HepG2 (cell line): ENCODE data around the gene IKZF4. TPM values are rescaled to one million over a fixed set of nuclear protein-coding genes. Genes with fewer than 3 reads are reported as not detected.
A peak's percentile ranks its signal among the peaks of the same experiment; 100 is the strongest.

Experiments used
- CC2D1A ChIP-seq: sonication (generic); formaldehyde crosslinking; IDR thresholded peaks from 2 replicates; pipeline ENCODE4 v1.8.1; 2023; ENCODE audit warnings: mild to moderate bottlenecking, missing genetic modification reagents
- CHCHD3 ChIP-seq: sonication (generic); formaldehyde crosslinking; IDR thresholded peaks from 2 replicates; pipeline ENCODE4 v1.8.0; 2022; ENCODE audit warnings: mild to moderate bottlenecking, missing genetic modification reagents, moderate library complexity
- CREM ChIP-seq, 2 experiments: sonication (generic) in 1 of 2; formaldehyde crosslinking in 1 of 2; IDR thresholded peaks; 2 replicates each; pipeline versions ENCODE4 v1.4.0 to v1.6.1; 2016 to 2020; ENCODE audit warnings: antibody characterized with exemption in 1 of 2, mild to moderate bottlenecking in 1 of 2, missing genetic modification reagents in 1 of 2
- ETV6 ChIP-seq: sonication (generic); formaldehyde crosslinking; conservative IDR thresholded peaks from 2 replicates; pipeline ENCODE4 v1.4.0; 2020; ENCODE audit warnings: missing genetic modification reagents
- GMEB2 ChIP-seq: IDR thresholded peaks from 2 replicates; pipeline ENCODE4 v1.6.1; 2016; ENCODE audit warnings: missing biosample characterization, missing genetic modification reagents, low read depth
- HDAC1 ChIP-seq: sonication (generic); formaldehyde crosslinking; IDR thresholded peaks from 2 replicates; pipeline ENCODE4 v1.5.1; 2020; ENCODE audit warnings: mild to moderate bottlenecking, missing genetic modification reagents
- HIVEP1 ChIP-seq: sonication (generic); formaldehyde crosslinking; IDR thresholded peaks from 2 replicates; pipeline ENCODE4 v1.4.0; 2020; ENCODE audit warnings: mild to moderate bottlenecking, missing genetic modification reagents
- HOXD1 ChIP-seq: sonication (generic); formaldehyde crosslinking; IDR thresholded peaks from 2 replicates; pipeline ENCODE4 v1.5.0; 2020; ENCODE audit warnings: missing genetic modification reagents
- KDM4B ChIP-seq: sonication (generic); formaldehyde crosslinking; IDR thresholded peaks from 2 replicates; pipeline ENCODE4 v1.4.0; 2020; ENCODE audit warnings: missing genetic modification reagents
- MYC ChIP-seq: sonication (generic); formaldehyde crosslinking; IDR thresholded peaks from 2 replicates; pipeline ENCODE4 v1.9.0; 2021; ENCODE audit warnings: missing genetic modification reagents, borderline replicate concordance
- MZF1 ChIP-seq: sonication (generic); formaldehyde crosslinking; IDR thresholded peaks from 2 replicates; pipeline ENCODE4 v1.8.1; 2023; ENCODE audit warnings: mild to moderate bottlenecking, missing genetic modification reagents, borderline replicate concordance
- PAWR ChIP-seq: sonication (generic); formaldehyde crosslinking; IDR thresholded peaks from 2 replicates; pipeline ENCODE4 v1.4.0; 2020; ENCODE audit warnings: missing genetic modification reagents, mild to moderate bottlenecking, borderline replicate concordance
- RARG ChIP-seq: sonication (generic); formaldehyde crosslinking; IDR thresholded peaks from 2 replicates; pipeline ENCODE4 v1.4.0; 2020; ENCODE audit warnings: low read depth, mild to moderate bottlenecking, missing genetic modification reagents
- REPIN1 ChIP-seq: sonication (generic); formaldehyde crosslinking; IDR thresholded peaks from 2 replicates; pipeline ENCODE4 v1.8.0; 2022; ENCODE audit warnings: missing genetic modification reagents, low read depth, mild to moderate bottlenecking, borderline replicate concordance
- RXRB ChIP-seq: IDR thresholded peaks from 2 replicates; pipeline ENCODE4 v1.6.1; 2016; ENCODE audit warnings: borderline replicate concordance, missing genetic modification reagents, missing compliant biosample characterization
- SPEN ChIP-seq: sonication (generic); formaldehyde crosslinking; IDR thresholded peaks from 2 replicates; pipeline ENCODE4 v1.5.1; 2020; ENCODE audit warnings: low read depth, mild to moderate bottlenecking, missing genetic modification reagents
- ZC3H4 ChIP-seq: sonication (generic); formaldehyde crosslinking; IDR thresholded peaks from 2 replicates; pipeline ENCODE4 v1.4.0; 2020; ENCODE audit warnings: missing genetic modification reagents, borderline replicate concordance
- ZNF225 ChIP-seq: sonication (generic); formaldehyde crosslinking; IDR thresholded peaks from 2 replicates; pipeline ENCODE4 v1.4.0; 2020; ENCODE audit warnings: mild to moderate bottlenecking, missing genetic modification reagents
- ZNF256 ChIP-seq: sonication (generic); formaldehyde crosslinking; conservative IDR thresholded peaks from 2 replicates; pipeline ENCODE4 v1.4.0; 2020; ENCODE audit warnings: missing genetic modification reagents
- ZNF263 ChIP-seq: sonication (generic); formaldehyde crosslinking; IDR thresholded peaks from 2 replicates; pipeline ENCODE4 v1.4.0; 2020; ENCODE audit warnings: missing genetic modification reagents
- ZNF329 ChIP-seq: sonication (generic); formaldehyde crosslinking; IDR thresholded peaks from 2 replicates; pipeline ENCODE4 v1.9.0; 2021; ENCODE audit warnings: low read depth, mild to moderate bottlenecking, missing genetic modification reagents
- ZNF335 ChIP-seq: sonication (generic); formaldehyde crosslinking; IDR thresholded peaks from 2 replicates; pipeline ENCODE4 v1.4.0; 2020; ENCODE audit warnings: missing genetic modification reagents
- ZNF33A ChIP-seq: sonication (generic); formaldehyde crosslinking; IDR thresholded peaks from 2 replicates; pipeline ENCODE4 v1.5.1; 2020; ENCODE audit warnings: missing genetic modification reagents, mild to moderate bottlenecking, moderate library complexity, borderline replicate concordance
- ZNF430 ChIP-seq: sonication (generic); formaldehyde crosslinking; IDR thresholded peaks from 2 replicates; pipeline ENCODE4 v1.9.0; 2021; ENCODE audit warnings: mild to moderate bottlenecking, missing genetic modification reagents
- ZNF562 ChIP-seq: sonication (generic); formaldehyde crosslinking; IDR thresholded peaks from 2 replicates; pipeline ENCODE4 v1.8.0; 2022; ENCODE audit warnings: missing genetic modification reagents, borderline replicate concordance
- ZNF841 ChIP-seq: sonication (generic); formaldehyde crosslinking; IDR thresholded peaks from 2 replicates; pipeline ENCODE4 v1.8.1; 2023; ENCODE audit warnings: missing genetic modification reagents, borderline replicate concordance
- polyA plus RNA-seq, 8 experiments: library from polyadenylated mRNA; depleted of rRNA in 3 of 8; stranded (reverse) in 7 of 8; unstranded in 1 of 8; fragments of >200 nt; fragmentation: Illumina TruSeq in 4 of 8; extraction: Trizol in 4 of 8; gene quantifications; 2 replicates each; pipeline versions ENCODE4 v1.2.1 to v1.2.3, GENCODE V29; 2011 to 2016; ENCODE audit warnings: low read depth in 4 of 8, missing spikeins in 1 of 8, mixed read lengths in 1 of 8; ENCODE audit not compliant: insufficient read depth in 1 of 8
- total RNA-seq, 5 experiments: library from RNA; depleted of rRNA; stranded (reverse); fragments of >200 nt; fragmentation: Illumina TruSeq; extraction: Trizol; gene quantifications; 2 replicates each; pipeline ENCODE4 v1.2.3, GENCODE V29; 2016; ENCODE audit warnings: low read depth in 1 of 5
- TF ChIP-seq, protein P1 (sequence below): sonication (generic); formaldehyde crosslinking; IDR thresholded peaks from 2 replicates; pipeline ENCODE4 v1.4.0; 2020; ENCODE audit warnings: missing genetic modification reagents
- TF ChIP-seq, protein P2 (sequence below): sonication (generic); formaldehyde crosslinking; IDR thresholded peaks from 2 replicates; pipeline ENCODE4 v1.4.0; 2020; ENCODE audit warnings: missing genetic modification reagents

Gene IKZF4
- total and polyA plus RNA-seq, 2 of the 13 experiments (the other 11 are each of a cell fraction or from before 2014, with no cell fraction given): 0.58 to 2.2 TPM

DNA sequence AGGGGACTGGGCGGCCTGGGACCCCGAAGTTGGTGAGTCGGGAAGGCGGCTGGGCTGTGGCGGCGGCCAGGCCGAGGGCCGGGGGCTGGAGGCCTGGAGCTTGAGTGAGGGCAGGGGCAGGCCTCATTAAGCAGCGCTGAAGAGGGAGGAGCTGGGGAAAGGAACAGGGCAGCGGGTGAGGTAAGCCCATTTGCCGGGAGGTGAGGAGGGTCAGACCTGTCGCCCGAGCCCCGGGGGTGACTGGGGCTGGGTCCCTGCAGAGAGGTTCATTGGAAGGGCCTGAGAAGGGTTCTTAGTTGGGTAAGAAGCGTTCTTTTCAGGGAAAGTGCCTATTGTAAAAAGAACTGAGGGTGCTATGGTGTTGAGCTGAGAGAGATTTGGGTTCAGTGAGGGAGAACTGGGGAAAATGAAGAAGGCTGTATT lies 46.5 kb upstream of the IKZF4 start (continued):
- TF ChIP-seq ZNF256 (CRISPR knock-in tag) (no peak), SPEN (CRISPR knock-in tag) (no peak), ETV6 (CRISPR knock-in tag) (0 out of 2 replicates have a peak, but pooled peaks have one; percentile 15), ZNF841 (CRISPR knock-in tag) (no peak), RXRB (no peak), ZNF263 (CRISPR knock-in tag) (no peak), ZNF329 (CRISPR knock-in tag) (peak; percentile 21; the same call in 1 of the 2 replicates), HOXD1 (CRISPR knock-in tag) (no peak), ZNF562 (CRISPR knock-in tag) (no peak), HIVEP1 (0 out of 2 replicates have a peak, but pooled peaks have one; percentile 15), ZC3H4 (CRISPR knock-in tag) (no peak), CREM (IDR thresholded peaks at IDR 0.05) (no peak), CREM (CRISPR knock-in tag; IDR thresholded peaks at IDR 0.05) (no peak), MZF1 (CRISPR knock-in tag) (no peak), ZNF33A (CRISPR knock-in tag) (no peak), MYC (CRISPR knock-in tag) (no peak; the same call in 1 of the 2 replicates), ZNF225 (CRISPR knock-in tag) (no peak), PAWR (CRISPR knock-in tag) (no peak), CC2D1A (CRISPR knock-in tag) (no peak), CHCHD3 (no peak), RARG (no peak), GMEB2 (CRISPR knock-in tag) (no peak), REPIN1 (CRISPR knock-in tag) (no peak), ZNF335 (CRISPR knock-in tag) (no peak), HDAC1 (CRISPR knock-in tag) (no peak; the same call in 1 of the 2 replicates), ZNF430 (CRISPR knock-in tag) (no peak), KDM4B (no peak)
- TF ChIP-seq, protein P1, sequence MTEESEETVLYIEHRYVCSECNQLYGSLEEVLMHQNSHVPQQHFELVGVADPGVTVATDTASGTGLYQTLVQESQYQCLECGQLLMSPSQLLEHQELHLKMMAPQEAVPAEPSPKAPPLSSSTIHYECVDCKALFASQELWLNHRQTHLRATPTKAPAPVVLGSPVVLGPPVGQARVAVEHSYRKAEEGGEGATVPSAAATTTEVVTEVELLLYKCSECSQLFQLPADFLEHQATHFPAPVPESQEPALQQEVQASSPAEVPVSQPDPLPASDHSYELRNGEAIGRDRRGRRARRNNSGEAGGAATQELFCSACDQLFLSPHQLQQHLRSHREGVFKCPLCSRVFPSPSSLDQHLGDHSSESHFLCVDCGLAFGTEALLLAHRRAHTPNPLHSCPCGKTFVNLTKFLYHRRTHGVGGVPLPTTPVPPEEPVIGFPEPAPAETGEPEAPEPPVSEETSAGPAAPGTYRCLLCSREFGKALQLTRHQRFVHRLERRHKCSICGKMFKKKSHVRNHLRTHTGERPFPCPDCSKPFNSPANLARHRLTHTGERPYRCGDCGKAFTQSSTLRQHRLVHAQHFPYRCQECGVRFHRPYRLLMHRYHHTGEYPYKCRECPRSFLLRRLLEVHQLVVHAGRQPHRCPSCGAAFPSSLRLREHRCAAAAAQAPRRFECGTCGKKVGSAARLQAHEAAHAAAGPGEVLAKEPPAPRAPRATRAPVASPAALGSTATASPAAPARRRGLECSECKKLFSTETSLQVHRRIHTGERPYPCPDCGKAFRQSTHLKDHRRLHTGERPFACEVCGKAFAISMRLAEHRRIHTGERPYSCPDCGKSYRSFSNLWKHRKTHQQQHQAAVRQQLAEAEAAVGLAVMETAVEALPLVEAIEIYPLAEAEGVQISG (CRISPR knock-in tag): peak; percentile 11; the same call in 1 of the 2 replicates
- TF ChIP-seq, protein P2, sequence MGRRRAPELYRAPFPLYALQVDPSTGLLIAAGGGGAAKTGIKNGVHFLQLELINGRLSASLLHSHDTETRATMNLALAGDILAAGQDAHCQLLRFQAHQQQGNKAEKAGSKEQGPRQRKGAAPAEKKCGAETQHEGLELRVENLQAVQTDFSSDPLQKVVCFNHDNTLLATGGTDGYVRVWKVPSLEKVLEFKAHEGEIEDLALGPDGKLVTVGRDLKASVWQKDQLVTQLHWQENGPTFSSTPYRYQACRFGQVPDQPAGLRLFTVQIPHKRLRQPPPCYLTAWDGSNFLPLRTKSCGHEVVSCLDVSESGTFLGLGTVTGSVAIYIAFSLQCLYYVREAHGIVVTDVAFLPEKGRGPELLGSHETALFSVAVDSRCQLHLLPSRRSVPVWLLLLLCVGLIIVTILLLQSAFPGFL (CRISPR knock-in tag): no peak
